ENCODE measurements around the gene POFUT1. TPM values are rescaled to one million over a fixed set of nuclear protein-coding genes. Genes with fewer than 3 reads are reported as not detected.
"Not testable (repeated sequence)": the region's sequence is repeated elsewhere in the genome, so short reads cannot be mapped to it uniquely, and the experiment has no call there.

POFUT1 gene
- total RNA-seq, 6 experiments from 2014 or later: 24.2 to 40.2 (median 28.7) TPM

DNA sequence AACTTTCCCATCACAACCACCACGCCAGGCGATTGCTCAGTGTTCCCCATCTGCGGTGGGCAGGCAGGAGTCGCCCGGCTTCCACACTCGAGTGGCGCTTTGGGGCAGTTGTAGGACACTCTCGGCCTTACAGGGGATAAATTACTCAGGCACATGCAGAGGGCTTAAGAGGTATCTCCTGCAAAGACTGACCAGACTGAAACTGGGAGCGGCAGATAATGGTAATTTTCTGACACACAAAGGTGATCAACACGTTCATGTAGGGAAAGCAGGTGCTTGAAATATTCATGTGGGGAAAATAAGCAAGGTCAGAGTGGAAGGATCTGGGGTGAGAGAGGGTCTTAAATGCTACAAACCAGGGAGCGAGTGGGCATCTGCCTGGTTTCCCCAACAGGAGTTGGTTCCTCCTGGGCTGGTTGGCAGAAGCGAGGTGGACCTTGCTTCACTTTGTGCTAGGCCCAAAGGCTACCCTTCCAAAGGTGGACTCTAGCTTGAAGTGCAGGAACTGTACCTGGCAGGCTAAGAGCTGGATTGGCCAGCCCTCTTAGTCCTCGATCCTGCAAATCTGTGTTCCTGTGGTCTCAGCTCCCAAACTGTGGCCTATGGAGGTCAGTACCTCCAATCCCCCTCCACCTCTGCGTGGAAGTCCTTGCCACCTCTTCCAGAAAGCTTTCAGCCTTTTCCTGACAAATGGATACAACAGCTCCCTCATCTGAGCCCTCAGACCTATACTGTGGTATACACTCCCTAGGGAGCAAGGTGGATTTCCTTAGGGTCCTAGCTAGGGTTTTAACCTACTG is 16.9 kb upstream of the POFUT1 start:
- TF ChIP-seq, protein P1, sequence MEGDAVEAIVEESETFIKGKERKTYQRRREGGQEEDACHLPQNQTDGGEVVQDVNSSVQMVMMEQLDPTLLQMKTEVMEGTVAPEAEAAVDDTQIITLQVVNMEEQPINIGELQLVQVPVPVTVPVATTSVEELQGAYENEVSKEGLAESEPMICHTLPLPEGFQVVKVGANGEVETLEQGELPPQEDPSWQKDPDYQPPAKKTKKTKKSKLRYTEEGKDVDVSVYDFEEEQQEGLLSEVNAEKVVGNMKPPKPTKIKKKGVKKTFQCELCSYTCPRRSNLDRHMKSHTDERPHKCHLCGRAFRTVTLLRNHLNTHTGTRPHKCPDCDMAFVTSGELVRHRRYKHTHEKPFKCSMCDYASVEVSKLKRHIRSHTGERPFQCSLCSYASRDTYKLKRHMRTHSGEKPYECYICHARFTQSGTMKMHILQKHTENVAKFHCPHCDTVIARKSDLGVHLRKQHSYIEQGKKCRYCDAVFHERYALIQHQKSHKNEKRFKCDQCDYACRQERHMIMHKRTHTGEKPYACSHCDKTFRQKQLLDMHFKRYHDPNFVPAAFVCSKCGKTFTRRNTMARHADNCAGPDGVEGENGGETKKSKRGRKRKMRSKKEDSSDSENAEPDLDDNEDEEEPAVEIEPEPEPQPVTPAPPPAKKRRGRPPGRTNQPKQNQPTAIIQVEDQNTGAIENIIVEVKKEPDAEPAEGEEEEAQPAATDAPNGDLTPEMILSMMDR (IDR thresholded peaks at IDR 0.05): no peak
- no peak for TF ChIP-seq POLR2A (IDR thresholded peaks at IDR 0.05)
- Histone ChIP-seq H3K4me1 (peaks cover 0 to 26% (median 5%) of the 10 kb centered on the region in 4 donors), H3K27ac (peak overlapping the region in 1 of 3 donors; percentile 52)

DNA sequence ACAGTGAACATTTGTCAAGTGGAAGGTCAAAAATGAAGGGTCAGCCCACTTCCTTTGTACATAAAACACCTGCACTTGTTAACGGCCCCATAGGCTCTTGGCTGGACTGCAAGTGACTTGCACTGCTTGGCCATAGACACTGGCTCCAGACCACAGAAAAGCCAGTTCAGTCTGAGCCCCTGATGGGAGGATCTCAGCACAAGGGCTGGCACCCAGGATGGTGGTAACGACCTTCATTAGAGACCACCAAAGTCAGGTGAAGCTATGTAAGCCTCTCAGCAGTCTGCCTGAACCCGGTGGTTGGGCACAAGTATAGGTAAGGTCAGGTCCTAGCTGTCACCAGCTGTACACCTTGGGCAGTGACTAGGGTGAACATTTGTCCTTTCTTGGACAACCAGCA is 16.3 kb upstream of the POFUT1 start:
- WGBS (ENCODE audit: insufficient coverage, low coverage, low lambda C conversion rate, missing lambda C conversion rate): 83% methylated on average over 1 of the region's 3 CpGs
- Histone ChIP-seq H3K36me3 (peaks cover 0 to 1% (median 0%) of the 10 kb centered on the region in 4 donors), H3K4me1 (peaks cover 0 to 32% (median 8%) of the 10 kb centered on the region in 4 donors), H3K27ac (no peak overlapping the region), H3K4me3 (no peak overlapping the region), H3K9me3 (no peaks in the 10 kb centered on the region), H3K27me3 (no peaks in the 10 kb centered on the region)
- ATAC-seq (no peak), DNase-seq (no peak)
- intact Hi-C loops (cut with DNase I): no loop called here
- TF ChIP-seq POLR2A (IDR thresholded peaks at IDR 0.05): no peak
- TF ChIP-seq, protein P1 (IDR thresholded peaks at IDR 0.05): no peak

More for the DNA sequence above, 16.9 kb upstream of the POFUT1 start:
- no peaks in the 10 kb centered on the region for H3K27me3 ChIP-seq
- 47% methylated on average over 12 of the region's 14 CpGs for WGBS (ENCODE audit: insufficient coverage, low coverage, low lambda C conversion rate, missing lambda C conversion rate)
- peak in 1 of 3 donors; percentile 56 for DNase-seq
- intact Hi-C loops (cut with DNase I): no loop called here
- H3K9me3 ChIP-seq: no peaks in the 10 kb centered on the region
- ATAC-seq: peak in 2 of 4 donors; percentile 6 to 43
- H3K4me3 ChIP-seq: peak overlapping the region in 2 of 3 donors; percentile 42 to 60
- no peaks in the 10 kb centered on the region for H3K36me3 ChIP-seq

DNA sequence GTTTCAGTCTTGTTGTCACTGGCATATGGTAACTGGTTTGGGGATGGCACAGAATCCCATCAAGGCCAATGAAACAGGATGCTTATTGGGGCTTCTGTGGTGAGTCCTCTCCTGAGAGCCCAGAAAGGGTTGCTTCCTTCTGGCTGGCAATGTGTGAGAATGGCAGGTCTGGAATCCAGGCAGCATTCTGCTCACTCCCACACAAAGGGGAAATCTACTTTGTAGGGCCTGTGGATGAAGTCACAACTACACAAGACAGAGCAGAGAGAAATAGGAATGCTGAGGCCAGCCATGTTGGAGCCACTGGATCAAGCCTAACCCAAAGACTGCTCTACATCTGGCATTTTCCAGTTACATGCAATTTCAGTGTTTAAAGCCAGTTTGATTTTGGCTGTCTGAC is 15.8 kb upstream of the POFUT1 start:
- Histone ChIP-seq H3K9me3 (no peaks in the 10 kb centered on the region), H3K36me3 (peaks cover 0 to 6% (median 0%) of the 10 kb centered on the region in 4 donors), H3K4me1 (peaks cover 0 to 33% (median 8%) of the 10 kb centered on the region in 4 donors), H3K27ac (no peak overlapping the region), H3K4me3 (no peak overlapping the region), H3K27me3 (no peaks in the 10 kb centered on the region)
- no peak for TF ChIP-seq POLR2A (IDR thresholded peaks at IDR 0.05)
- TF ChIP-seq, protein P1 (IDR thresholded peaks at IDR 0.05): no peak
- intact Hi-C loops (cut with DNase I): no loop called here
- DNase-seq: peak in 1 of 3 donors; percentile 4
- no peak for ATAC-seq

DNA sequence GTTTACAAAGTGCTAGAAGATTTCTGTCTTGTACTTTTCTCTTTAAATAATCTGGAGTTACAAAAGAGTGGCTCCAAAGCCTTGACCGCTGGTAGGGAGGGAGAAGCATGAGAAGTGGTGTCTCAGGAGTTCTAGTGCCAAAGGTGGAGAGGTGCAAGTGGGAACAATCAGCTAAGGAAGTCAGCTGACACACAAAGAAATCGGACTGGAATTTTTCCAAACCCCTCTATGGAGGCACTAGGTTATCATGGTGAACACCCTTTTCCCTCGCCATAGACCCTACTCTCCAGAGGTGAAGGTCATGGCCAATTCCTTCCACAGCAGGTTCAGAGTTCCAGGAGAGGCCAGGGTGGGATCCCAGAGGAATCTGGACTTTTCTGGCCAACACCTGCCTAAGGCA is 15.0 kb upstream of the POFUT1 start:
- ATAC-seq: no peak
- TF ChIP-seq POLR2A (IDR thresholded peaks at IDR 0.05): no peak
- TF ChIP-seq, protein P1 (IDR thresholded peaks at IDR 0.05): no peak

DNA sequence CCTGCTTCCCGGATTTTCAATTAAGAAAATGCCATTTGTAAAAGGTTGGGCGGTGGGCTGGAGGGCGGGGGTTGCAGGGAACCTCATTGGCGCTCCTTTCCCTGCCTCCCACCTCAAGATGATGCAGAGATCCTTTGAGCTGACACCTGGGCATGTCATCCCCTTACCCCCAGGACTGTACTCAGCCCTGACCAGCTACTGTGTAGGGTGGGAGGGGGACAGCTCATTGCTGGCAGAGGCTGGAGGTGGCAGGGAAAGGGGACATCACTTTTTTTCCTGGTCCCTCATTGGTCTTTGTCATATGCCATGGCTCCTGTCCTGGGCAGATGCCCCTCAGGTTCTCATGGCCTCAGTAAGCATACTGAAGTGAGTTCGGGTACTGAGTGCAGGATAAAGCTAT is 14.3 kb upstream of the POFUT1 start:
- H3K27ac ChIP-seq; H3K9me3 ChIP-seq; H3K27me3 ChIP-seq; intact Hi-C loops (cut with DNase I); H3K4me3 ChIP-seq; ATAC-seq: not testable (repeated sequence)
- 84% methylated on average over 5 of the region's 5 CpGs for WGBS (ENCODE audit: insufficient coverage, low coverage, low lambda C conversion rate, missing lambda C conversion rate)
- peak in 1 of 3 donors; percentile 25 for DNase-seq
- Histone ChIP-seq H3K36me3 (peaks cover 0 to 20% (median 2%) of the 10 kb centered on the region in 4 donors), H3K4me1 (peaks cover 0 to 33% (median 8%) of the 10 kb centered on the region in 4 donors)

More for the DNA sequence above, 15.0 kb upstream of the POFUT1 start:
- intact Hi-C loops (cut with DNase I): no loop called here
- Histone ChIP-seq H3K27ac (no peak overlapping the region), H3K4me1 (peaks cover 0 to 33% (median 8%) of the 10 kb centered on the region in 4 donors), H3K9me3 (no peaks in the 10 kb centered on the region), H3K4me3 (no peak overlapping the region), H3K36me3 (peaks cover 0 to 14% (median 2%) of the 10 kb centered on the region in 4 donors), H3K27me3 (no peaks in the 10 kb centered on the region)
- peak in 1 of 3 donors; percentile 42 for DNase-seq
- WGBS (ENCODE audit: insufficient coverage, low coverage, low lambda C conversion rate, missing lambda C conversion rate): 46% methylated on average over 3 of the region's 3 CpGs
